Endothelial cell of coronary artery (primary cell): ENCODE measurements around the gene PSG7. TPM values are rescaled to one million over a fixed set of nuclear protein-coding genes. Genes with fewer than 3 reads are reported as not detected.

Experiments
- total RNA-seq: library from RNA; depleted of rRNA; stranded (reverse); fragments of >200 nt; gene quantifications from 2 replicates; pipeline ENCODE4 v1.2.3, GENCODE V29; 2014

PSG7 gene
- not detected in 2 replicates for total RNA-seq

DNA sequence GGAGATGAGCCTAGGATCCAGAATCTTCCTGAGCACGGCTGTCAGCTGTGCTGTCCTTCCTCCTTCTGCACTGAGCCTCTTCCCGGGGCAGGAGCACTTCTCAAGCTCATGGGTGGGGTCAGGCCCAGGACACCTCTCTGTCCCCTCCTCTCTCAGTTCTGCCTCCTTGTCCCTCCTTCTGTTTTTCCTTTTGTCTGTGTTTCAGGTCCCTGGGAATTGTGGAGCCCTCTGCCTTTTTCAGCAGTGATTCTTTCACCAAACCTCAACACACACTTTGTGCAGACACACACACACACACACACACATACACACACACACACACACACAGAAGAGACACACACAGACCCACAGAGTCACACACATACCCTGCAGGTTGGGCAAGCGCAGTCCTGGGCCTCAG, at the start of gene PSG7:
TSS of gene PSG7 (minus strand) at position 101 of the 400 bp plus-strand sequence. CDS start 131 bp downstream, outside the sequence.

DNA sequence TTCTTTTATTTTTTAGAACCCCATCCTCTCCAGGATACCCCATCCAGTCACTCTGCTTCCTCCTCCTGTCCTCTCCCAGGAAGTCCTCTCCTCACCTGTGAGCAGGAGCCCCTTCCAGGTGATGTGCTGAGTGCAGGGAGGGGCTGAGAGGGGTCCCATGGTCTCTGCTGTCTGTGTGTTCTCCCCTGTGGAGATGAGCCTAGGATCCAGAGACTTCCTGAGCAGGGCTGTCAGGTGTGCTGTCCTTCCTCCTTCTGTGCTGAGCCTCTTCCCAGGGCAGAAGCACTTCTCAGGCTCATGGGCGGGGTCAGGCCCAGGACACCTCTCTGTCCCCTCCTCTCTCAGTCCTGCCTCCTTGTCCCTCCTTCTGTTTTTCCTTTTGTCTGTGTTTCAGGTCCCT, 19.4 kb downstream of the PSG7 start, which contains the start of gene PSG6:
TSS of gene PSG6 (minus strand) at position 261 of the 400 bp plus-strand sequence. CDS start at position 159, 102 bp downstream.

DNA sequence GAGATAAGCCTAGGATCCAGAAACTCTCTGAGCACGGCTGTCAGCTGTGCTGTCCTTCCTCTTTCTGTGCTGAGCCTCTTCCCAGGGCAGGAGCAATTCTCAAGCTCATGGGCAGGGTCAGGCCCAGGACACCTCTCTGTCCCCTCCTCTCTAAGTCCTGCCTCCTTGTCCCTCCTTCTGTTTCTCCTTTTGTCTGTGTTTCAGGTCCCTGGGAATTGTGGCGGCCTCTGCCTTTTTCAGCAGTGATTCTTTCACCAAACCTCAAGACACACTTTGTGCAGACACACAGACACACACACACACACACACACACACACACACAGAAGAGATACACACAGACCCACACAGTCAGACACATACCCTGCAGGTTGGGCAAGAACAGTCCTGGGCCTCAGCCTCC, 57.4 kb downstream of the PSG7 start, which contains the start of gene PSG1:
TSS of gene PSG1 (minus strand) at position 101 of the 400 bp plus-strand sequence. CDS start 132 bp downstream, outside the sequence.

Other genes starting within 250 kb of the PSG7 start
- gene PSG3, start 196.7 kb downstream of the PSG7 start, total RNA-seq: not detected in 2 replicates
- gene PSG8, start 171.5 kb downstream of the PSG7 start, total RNA-seq: not detected in 2 replicates
- gene PSG1, start 57.5 kb downstream of the PSG7 start, total RNA-seq: not detected in 2 replicates
- gene PSG6, start 19.3 kb downstream of the PSG7 start, total RNA-seq: not detected in 2 replicates
- gene PSG11, start 89.3 kb upstream of the PSG7 start, total RNA-seq: not detected in 2 replicates
- gene PSG2, start 145.5 kb upstream of the PSG7 start, total RNA-seq: not detected in 2 replicates
- 0.81 TPM in 1 of 2 replicates, not detected in the other for gene PSG5, start 249.3 kb upstream of the PSG7 start, total RNA-seq